ENCODE data around the gene MICA.
"Not testable (repeated sequence)": the region's sequence is repeated elsewhere in the genome, so short reads cannot be mapped to it uniquely, and the experiment has no call there.

MICA gene

DNA sequence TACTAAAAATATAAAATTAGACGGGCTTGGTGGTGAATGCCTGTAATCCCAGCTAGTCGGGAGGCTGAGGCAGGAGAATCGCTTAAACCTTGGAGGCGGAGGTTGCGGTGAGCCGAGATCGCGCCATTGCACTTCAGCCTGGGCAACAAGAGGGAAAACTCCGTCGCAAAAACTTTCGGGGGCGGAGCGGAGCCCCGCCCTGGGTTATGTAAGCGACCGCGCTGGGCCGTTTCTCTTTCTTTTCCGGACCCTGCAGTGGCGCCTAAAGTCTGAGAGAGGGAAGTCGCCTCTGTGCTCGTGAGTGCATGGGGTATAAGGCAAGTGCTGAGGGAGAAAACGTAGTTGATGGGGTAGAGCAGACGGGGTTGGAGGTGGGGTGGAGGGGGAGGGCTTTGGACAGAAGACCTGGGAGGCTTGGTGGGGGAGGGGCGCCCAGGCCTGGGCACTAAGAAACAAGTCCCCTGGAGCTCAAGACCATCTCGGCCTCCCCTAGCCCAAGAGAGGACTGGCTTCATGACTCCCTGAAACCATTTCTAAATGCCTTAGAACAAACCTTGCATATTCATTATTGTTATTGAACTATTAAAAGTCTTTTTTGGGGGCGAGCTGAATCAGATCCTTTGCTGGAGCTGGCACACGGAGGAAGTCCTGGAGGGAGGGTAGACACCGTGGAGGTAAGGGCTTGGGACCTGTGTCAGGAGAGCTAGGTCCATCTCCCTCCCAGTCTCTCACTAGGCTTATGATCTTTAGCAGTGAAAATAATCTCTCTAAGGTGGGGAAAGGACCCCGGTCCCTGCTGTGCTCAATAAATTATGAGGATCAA is 2.7 kb upstream of the MICA start:
- H3K4me3 ChIP-seq (ENCODE audit: control insufficient read depth, low read depth, low read length), result peak overlapping the region; percentile 70
- DNase-seq (ENCODE audit: low read depth), result no peak
- TF ChIP-seq, protein P1, sequence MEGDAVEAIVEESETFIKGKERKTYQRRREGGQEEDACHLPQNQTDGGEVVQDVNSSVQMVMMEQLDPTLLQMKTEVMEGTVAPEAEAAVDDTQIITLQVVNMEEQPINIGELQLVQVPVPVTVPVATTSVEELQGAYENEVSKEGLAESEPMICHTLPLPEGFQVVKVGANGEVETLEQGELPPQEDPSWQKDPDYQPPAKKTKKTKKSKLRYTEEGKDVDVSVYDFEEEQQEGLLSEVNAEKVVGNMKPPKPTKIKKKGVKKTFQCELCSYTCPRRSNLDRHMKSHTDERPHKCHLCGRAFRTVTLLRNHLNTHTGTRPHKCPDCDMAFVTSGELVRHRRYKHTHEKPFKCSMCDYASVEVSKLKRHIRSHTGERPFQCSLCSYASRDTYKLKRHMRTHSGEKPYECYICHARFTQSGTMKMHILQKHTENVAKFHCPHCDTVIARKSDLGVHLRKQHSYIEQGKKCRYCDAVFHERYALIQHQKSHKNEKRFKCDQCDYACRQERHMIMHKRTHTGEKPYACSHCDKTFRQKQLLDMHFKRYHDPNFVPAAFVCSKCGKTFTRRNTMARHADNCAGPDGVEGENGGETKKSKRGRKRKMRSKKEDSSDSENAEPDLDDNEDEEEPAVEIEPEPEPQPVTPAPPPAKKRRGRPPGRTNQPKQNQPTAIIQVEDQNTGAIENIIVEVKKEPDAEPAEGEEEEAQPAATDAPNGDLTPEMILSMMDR (IDR thresholded peaks at IDR 0.05; ENCODE audit: control insufficient read depth, insufficient read depth, low read depth, low read length, missing control alignments), result no peak

DNA sequence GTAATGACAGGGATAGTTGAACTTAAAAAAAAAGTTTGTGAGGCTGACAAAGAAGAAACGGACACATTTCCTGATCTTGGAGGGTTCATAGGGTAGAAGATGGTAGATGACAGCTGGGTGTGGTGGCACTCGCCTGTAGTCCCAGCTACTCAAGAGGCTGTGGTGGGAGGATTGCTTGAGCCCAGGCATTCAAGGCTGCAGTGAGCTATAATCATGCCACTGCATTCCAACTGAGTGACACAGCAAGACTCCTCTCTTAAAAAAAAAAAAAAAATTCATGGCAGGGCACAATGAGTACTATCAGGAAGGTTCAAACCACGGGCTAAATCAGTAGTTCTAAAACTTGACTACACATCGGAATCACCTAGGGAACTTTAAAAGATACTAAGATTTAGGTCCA is 2.0 kb upstream of the MICA start:
- H3K4me3 ChIP-seq (ENCODE audit: control insufficient read depth, low read depth, low read length), result peak overlapping the region; percentile 77
- peak; percentile 63 for DNase-seq (ENCODE audit: low read depth)
- TF ChIP-seq, protein P1 (IDR thresholded peaks at IDR 0.05; ENCODE audit: control insufficient read depth, insufficient read depth, low read depth, low read length, missing control alignments), result no peak

DNA sequence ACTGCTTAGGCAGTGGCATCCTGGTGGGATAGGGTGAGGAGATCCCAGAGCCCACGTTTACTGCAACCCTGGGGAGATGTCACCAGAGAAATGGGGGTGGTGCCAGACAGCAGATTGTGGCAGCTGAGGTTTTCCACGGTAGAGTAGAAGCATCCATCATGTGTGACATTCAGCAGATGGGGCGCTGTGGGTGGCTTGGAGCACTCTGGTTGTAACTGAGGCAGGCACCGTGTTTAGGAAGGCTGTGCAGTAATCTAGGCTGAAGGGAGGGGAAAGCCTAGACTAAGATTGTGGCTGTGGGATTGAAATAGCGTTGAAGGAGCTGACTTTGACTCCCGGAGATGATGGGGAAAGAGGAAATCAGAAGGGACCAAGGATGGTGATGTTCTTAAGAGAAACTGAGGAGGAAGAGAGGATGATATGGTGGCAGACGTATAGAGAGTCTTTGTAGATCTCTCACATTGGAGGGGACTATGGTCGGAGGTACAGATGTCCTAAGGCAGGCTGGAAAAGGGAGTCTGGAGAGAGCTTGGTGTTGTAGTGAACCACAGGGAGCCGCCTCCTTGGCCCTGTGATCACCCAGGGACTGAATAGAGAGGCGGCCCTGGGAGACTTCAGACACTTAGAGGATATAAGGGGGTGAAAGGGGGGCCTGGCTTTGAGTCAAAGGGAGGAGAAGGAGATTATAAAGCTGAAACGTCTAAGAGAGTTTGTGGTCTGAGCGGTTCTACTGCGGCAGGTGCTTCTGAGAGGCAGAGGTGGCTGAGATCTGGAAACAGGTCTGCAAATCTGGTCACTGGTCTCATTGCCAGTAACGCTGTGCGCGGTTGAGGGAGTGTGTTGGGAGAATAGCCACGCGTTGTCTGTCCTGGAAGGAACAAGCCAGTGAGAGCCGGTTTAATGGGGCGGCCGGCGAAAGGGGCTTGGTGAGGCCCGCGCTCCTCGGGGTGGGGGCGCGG is 792 bp upstream of the MICA start:
- TF ChIP-seq, protein P1 (IDR thresholded peaks at IDR 0.05; ENCODE audit: control insufficient read depth, insufficient read depth, low read depth, low read length, missing control alignments), result no peak
- no peak for DNase-seq (ENCODE audit: low read depth)
- peak overlapping the region; percentile 77 for H3K4me3 ChIP-seq (ENCODE audit: control insufficient read depth, low read depth, low read length)

DNA sequence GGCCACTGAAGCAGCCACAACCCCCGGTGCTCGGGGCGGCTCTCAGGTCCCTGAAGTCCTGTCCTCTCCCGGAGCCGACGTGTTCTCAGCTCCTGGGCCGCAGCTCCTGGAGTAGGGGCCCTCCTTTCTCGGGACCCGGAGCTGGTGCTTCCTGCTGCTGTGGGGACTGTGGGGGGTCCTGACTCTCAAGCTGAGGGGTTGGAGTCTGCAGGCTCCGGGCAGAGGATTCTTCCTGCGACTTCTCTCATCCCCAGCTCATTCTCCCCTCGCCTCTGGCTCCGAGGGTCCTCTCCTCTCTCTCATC is 618 bp downstream of the MICA start:
- DNase-seq (ENCODE audit: low read depth), result not testable (repeated sequence)
- peak overlapping the region; percentile 77 for H3K4me3 ChIP-seq (ENCODE audit: control insufficient read depth, low read depth, low read length)

DNA sequence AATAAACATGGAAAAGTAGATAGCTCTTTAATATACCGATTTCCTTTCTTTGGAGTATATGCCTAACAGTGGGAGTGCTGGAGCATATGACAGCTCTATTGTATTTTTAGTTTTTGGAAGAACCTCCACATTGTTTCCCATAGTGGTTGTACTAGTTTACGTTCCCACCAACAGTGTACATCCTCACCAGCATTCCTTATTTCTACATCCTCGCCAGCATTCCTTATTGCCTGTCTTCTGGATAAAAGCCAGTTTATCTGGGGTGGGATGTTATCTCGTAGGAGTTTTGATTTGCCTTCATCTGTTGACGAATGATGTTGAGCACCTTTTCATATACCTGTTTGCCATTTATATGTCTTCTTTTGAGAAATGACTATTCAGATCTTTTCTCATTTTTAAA is 2.6 kb downstream of the MICA start:
- DNase-seq (ENCODE audit: low read depth), result no peak
- TF ChIP-seq, protein P1 (IDR thresholded peaks at IDR 0.05; ENCODE audit: control insufficient read depth, insufficient read depth, low read depth, low read length, missing control alignments), result no peak
- no peak overlapping the region for H3K4me3 ChIP-seq (ENCODE audit: control insufficient read depth, low read depth, low read length)

DNA sequence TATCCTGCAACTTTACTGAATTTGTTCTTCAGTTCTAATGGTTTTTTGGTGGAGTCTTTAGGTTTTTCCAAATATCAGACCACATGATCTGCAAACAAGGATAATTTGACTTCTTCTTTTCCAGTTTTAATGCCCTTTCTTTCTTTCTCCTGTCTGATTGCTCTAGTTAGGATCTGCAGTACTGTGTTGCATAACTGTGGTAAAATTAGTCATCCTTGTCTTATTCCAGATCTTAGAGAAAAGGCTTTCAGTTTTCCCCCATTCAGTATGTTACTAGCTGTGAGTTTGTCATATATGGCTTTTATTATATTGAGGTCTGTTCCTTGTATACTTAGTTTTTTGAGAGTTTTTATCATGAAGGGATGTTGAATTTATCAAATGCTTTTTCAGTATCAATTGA is 4.3 kb downstream of the MICA start:
- H3K4me3 ChIP-seq (ENCODE audit: control insufficient read depth, low read depth, low read length), result no peak overlapping the region
- TF ChIP-seq, protein P1 (IDR thresholded peaks at IDR 0.05; ENCODE audit: control insufficient read depth, insufficient read depth, low read depth, low read length, missing control alignments), result no peak
- no peak for DNase-seq (ENCODE audit: low read depth)

DNA sequence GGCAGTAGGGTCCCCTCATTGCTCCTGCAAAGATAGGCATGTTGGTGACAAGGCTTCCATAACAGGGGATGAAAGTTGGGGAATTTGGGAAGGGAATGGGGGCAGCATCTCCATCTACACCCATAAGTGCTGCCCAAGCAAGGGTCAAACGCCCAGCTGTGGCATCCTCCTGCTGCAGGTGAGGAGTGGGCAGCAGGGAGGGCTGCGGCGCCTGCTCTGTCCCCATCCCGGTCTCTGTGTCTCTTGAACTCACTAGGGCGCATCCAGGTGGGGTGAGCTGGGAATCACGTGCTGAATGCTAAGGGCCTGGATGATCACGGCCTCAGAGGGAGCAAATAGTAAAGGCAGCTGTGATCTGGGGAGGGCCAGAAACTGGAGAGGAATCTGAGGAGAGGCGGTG is 9.1 kb downstream of the MICA start:
- TF ChIP-seq, protein P1 (IDR thresholded peaks at IDR 0.05; ENCODE audit: control insufficient read depth, insufficient read depth, low read depth, low read length, missing control alignments), result no peak
- no peak overlapping the region for H3K4me3 ChIP-seq (ENCODE audit: control insufficient read depth, low read depth, low read length)
- DNase-seq (ENCODE audit: low read depth), result no peak

DNA sequence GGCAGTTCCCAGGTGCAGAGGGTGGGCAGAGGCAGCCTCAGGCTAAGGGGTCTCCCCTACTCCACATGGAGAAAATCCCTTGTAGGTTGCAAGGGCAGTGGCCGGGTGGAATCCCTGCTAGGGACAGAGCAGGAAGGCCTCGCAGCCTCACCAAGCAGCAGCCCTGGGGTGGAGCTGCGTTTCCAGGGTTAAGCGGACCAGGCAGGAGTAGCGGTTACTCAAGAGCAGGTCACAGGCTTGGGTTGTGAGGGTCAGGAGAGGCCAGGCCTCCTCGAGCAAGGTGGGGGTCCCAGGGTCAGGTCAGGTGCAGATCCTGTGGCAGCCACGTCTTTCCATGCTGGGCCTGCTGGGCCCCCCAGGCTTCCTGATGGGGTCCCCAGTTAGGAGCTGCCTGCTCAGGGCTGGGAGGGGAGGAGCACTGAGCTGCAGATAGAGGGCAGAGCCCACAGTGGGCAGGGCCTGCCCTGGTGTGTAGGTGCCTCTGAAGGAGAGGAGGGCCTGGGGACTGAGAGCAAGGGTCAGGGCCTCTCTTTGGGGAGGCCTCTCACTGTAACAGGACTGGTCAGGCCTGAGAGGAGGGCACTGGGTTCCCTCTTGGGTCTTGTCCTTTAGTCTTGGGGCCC is 10.9 kb downstream of the MICA start:
- H3K4me3 ChIP-seq (ENCODE audit: control insufficient read depth, low read depth, low read length); DNase-seq (ENCODE audit: low read depth): not testable (repeated sequence)

All from AG09309 (cell line).